Osteoblast (primary cell): ENCODE data around the gene RPLP2. TPM values are rescaled to one million over a fixed set of nuclear protein-coding genes. Genes with fewer than 3 reads are reported as not detected.
A peak's percentile ranks its signal among the peaks of the same experiment; 100 is the strongest.

Source experiments
- DNase-seq: peaks from one replicate; pipeline ENCODE4 v3.0.0; 2011; ENCODE audit warnings: low spot score, mixed read lengths; ENCODE audit not compliant: insufficient read length; ENCODE audit errors: missing footprints
- H2AFZ ChIP-seq: 2 replicates; pipeline ENCODE4 v1.6.0; 2011; ENCODE audit warnings: mild to moderate bottlenecking, low read length
- H3K27ac ChIP-seq: 2 replicates; pipeline ENCODE4 v1.5.1; 2011; ENCODE audit warnings: mild to moderate bottlenecking, low read depth, low read length, moderate library complexity
- H3K27me3 ChIP-seq: 2 replicates; pipeline ENCODE4 v1.6.0; 2012; ENCODE audit warnings: mild to moderate bottlenecking, control low read depth, inconsistent platforms, low read length, moderate library complexity; ENCODE audit not compliant: insufficient read depth
- H3K36me3 ChIP-seq: 2 replicates; pipeline ENCODE4 v1.5.1; 2011; ENCODE audit warnings: mild to moderate bottlenecking, low read length, control low read depth, moderate library complexity; ENCODE audit not compliant: insufficient read depth
- H3K4me1 ChIP-seq: 2 replicates; pipeline ENCODE4 v1.5.1; 2011; ENCODE audit warnings: mild to moderate bottlenecking, low read length, control low read depth, moderate library complexity; ENCODE audit not compliant: insufficient read depth
- H3K4me2 ChIP-seq: 2 replicates; pipeline ENCODE4 v1.6.0; 2011; ENCODE audit warnings: mild to moderate bottlenecking, low read length; ENCODE audit not compliant: insufficient read depth
- H3K4me3 ChIP-seq: fragments of 200-600 bp; sonication (generic); 3 replicates; pipeline ENCODE4 v1.5.1; 2012; ENCODE audit warnings: mild to moderate bottlenecking, low read length, inconsistent platforms; ENCODE audit not compliant: insufficient read depth
- H3K79me2 ChIP-seq: 2 replicates; pipeline ENCODE4 v1.6.0; 2012; ENCODE audit warnings: mild to moderate bottlenecking, low read length, control low read depth, inconsistent platforms; ENCODE audit not compliant: insufficient read depth
- H3K9me3 ChIP-seq: 2 replicates; pipeline ENCODE4 v1.5.1; 2011; ENCODE audit warnings: low read depth, low read length, control low read depth
- H4K20me1 ChIP-seq: 2 replicates; pipeline ENCODE4 v1.6.0; 2012; ENCODE audit warnings: mild to moderate bottlenecking, low read length, control low read depth; ENCODE audit not compliant: insufficient read depth
- total RNA-seq: library from RNA; depleted of rRNA; stranded (reverse); fragments of >200 nt; gene quantifications from 2 replicates; pipeline ENCODE4 v1.2.3, GENCODE V29; 2012
- TF ChIP-seq, protein P1 (sequence below): IDR thresholded peaks from 2 replicates; pipeline ENCODE4 v1.5.1; 2011; ENCODE audit warnings: mild to moderate bottlenecking, low read depth, low read length, moderate library complexity; ENCODE audit errors: extremely low read depth

The RPLP2 gene
- total RNA-seq, 1 donor, result 386 TPM

DNA sequence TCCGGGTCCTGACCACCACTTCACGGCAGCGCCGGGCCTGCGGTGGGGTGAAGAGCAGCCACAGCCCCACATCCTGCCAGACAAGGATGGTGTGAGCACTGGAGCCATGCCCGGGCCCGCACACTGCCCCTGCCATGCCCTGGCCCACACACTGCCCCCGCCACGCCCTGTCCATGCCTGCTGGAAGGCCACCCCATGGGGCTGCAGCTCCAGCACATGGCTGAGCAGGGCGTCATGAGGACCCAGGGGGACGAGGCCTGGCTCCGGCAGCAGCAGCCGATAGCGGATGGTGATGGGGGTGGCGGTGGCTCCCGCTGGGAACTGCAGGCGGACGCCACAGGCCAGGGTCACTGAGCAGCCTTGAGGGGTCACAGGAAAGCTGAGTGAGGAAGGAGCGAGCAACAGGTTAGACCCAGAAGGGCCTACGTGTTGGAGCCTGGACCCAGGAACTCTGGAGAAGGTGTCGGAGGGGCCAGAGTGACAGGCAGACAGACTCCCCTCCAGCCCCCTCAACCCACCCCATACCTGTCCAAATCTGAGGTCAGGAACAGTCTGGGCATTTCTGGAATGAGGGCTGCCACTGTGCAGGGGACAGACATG is 7.6 kb upstream of the RPLP2 start:
- Histone ChIP-seq H2AFZ (no peak overlapping the region), H3K79me2 (peaks cover 14% of the 10 kb centered on the region), H3K36me3 (peaks cover 23% of the 10 kb centered on the region), H3K4me3 (no peak overlapping the region), H3K27me3 (no peaks in the 10 kb centered on the region), H3K27ac (no peak overlapping the region), H3K4me1 (peaks cover 17% of the 10 kb centered on the region), H3K9me3 (no peaks in the 10 kb centered on the region), H4K20me1 (no peaks in the 10 kb centered on the region), H3K4me2 (no peak overlapping the region)
- TF ChIP-seq, protein P1, sequence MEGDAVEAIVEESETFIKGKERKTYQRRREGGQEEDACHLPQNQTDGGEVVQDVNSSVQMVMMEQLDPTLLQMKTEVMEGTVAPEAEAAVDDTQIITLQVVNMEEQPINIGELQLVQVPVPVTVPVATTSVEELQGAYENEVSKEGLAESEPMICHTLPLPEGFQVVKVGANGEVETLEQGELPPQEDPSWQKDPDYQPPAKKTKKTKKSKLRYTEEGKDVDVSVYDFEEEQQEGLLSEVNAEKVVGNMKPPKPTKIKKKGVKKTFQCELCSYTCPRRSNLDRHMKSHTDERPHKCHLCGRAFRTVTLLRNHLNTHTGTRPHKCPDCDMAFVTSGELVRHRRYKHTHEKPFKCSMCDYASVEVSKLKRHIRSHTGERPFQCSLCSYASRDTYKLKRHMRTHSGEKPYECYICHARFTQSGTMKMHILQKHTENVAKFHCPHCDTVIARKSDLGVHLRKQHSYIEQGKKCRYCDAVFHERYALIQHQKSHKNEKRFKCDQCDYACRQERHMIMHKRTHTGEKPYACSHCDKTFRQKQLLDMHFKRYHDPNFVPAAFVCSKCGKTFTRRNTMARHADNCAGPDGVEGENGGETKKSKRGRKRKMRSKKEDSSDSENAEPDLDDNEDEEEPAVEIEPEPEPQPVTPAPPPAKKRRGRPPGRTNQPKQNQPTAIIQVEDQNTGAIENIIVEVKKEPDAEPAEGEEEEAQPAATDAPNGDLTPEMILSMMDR, result no peak
- DNase-seq, result no peak

DNA sequence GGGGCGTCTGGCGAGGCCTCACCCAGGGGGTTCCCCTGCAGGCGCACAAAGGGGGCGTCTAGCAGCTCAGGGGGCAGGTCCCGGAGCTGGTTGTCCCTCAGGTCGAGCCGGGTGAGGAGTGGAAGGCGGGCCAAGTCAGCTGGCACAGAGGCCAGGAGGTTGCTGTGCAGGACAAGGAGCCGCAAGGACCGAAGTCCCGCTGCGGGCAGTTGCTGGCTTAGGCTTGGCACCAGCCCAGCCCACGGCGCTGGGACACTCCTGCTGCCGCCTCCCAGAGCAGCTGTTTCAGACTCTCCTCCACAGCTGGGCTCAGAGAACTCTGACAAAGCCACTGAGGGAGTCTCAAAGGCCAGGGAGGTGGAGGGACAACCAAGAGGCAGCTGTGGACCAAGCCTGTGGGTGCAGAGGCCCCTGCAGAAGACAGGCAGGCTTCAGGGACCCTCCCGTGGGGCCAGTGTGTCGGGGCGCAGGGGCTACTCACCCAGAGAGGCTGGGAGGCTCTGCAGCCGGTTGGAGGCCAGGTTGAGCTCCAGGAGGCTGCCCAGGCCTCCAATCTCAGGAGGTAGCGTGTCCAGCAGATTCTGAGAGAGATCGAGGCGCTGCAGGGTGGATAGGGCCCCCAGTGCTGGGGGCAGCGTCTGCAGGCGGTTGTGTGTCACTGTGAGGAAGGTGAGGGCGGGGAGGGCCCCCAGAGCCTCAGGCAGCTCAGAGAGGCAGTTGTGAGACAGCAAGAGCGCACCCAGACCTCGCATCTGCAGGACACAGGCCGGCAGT is 6.9 kb upstream of the RPLP2 start:
- TF ChIP-seq, protein P1, result no peak
- Histone ChIP-seq H3K4me3 (no peak overlapping the region), H3K79me2 (peaks cover 14% of the 10 kb centered on the region), H3K27me3 (no peaks in the 10 kb centered on the region), H3K36me3 (peaks cover 23% of the 10 kb centered on the region), H3K4me2 (no peak overlapping the region), H4K20me1 (no peaks in the 10 kb centered on the region), H3K4me1 (peaks cover 17% of the 10 kb centered on the region), H3K27ac (no peak overlapping the region), H2AFZ (no peak overlapping the region), H3K9me3 (no peaks in the 10 kb centered on the region)
- DNase-seq, result no peak

DNA sequence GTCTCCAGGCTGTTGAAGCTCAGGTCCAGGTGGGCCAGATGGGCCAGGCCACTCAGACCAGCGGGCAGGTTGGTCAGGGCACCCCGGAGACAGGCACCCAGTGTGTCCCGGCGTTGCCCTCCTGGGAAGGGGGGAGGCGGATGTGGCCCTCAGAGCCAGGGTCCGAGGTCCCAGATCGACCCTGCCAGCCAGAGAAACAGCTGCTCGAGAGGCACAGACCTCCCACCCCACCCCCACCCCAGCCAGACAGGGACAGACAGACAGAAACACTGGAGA is 6.4 kb upstream of the RPLP2 start:
- no peak for DNase-seq
- TF ChIP-seq, protein P1, result no peak
- Histone ChIP-seq H3K4me2 (peak overlapping the region; percentile 87), H3K9me3 (no peaks in the 10 kb centered on the region), H3K4me1 (peaks cover 19% of the 10 kb centered on the region), H2AFZ (no peak overlapping the region), H4K20me1 (no peaks in the 10 kb centered on the region), H3K4me3 (peak overlapping the region; percentile 74), H3K27me3 (no peaks in the 10 kb centered on the region), H3K79me2 (peaks cover 16% of the 10 kb centered on the region), H3K27ac (no peak overlapping the region), H3K36me3 (peaks cover 23% of the 10 kb centered on the region)

DNA sequence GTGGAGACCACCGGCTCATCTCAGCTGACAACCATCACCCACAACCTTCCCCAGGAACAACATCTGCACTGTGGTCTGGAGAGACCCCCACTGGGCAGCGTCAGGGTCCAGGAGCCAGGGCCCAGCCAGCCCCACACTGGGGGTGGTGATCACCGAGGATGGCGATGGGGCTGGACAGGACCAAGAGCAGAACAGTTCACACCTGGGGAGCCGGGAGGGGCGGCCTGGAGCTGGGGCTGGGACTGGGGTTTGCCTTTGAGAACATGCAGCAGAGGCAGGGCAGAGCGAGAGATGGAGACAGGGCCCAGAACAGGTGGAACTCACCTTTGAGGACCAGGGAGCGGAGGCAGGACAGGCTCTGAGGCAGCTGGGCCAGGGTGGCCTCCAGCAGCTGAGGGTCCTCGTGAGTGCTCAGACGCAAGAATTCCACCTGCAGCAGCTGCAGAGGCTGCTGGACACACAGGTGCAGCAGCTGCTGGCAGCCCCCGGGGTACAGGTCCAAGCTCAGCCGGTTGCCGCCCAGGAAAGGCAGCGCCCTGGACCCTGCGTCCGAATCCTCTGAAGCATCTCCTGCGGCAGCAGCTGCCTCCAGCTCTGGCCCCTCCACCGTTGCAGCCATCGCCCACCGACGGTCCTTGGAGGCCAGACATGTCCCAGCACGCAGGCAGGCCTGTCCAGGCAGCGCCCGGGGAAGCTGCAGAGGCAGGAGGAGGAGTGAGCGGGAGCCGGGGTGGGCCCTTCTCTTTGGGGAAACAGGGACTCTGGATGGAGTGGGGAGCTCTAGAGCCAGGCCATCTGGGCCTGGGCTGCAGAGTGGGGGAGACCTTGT is 5.8 kb upstream of the RPLP2 start:
- TF ChIP-seq, protein P1, result no peak
- Histone ChIP-seq H3K27me3 (no peaks in the 10 kb centered on the region), H3K79me2 (peaks cover 22% of the 10 kb centered on the region), H3K27ac (no peak overlapping the region), H2AFZ (peak overlapping the region; percentile 31), H3K4me2 (peak overlapping the region; percentile 87), H3K9me3 (no peaks in the 10 kb centered on the region), H3K4me1 (peaks cover 23% of the 10 kb centered on the region), H3K36me3 (peaks cover 23% of the 10 kb centered on the region), H4K20me1 (no peaks in the 10 kb centered on the region), H3K4me3 (peak overlapping the region; percentile 74)
- DNase-seq, result peak; percentile 97
